Skeletal muscle satellite cell (primary cell): ENCODE measurements around the gene TSTD2.
"Not testable (repeated sequence)": the region's sequence is repeated elsewhere in the genome, so short reads cannot be mapped to it uniquely, and the experiment has no call there.

Experiments used
- H3K27me3 ChIP-seq: 2 replicates; pipeline ENCODE4 v1.7.0; 2013; ENCODE audit warnings: low read length; ENCODE audit not compliant: control insufficient read depth, insufficient read depth
- H3K36me3 ChIP-seq: 2 replicates; pipeline ENCODE4 v1.7.0; 2013; ENCODE audit warnings: mild to moderate bottlenecking, control low read depth, low read length; ENCODE audit not compliant: insufficient read depth
- H3K4me1 ChIP-seq: 2 replicates; pipeline ENCODE4 v1.7.0; 2013; ENCODE audit warnings: low read length; ENCODE audit not compliant: control insufficient read depth, insufficient read depth
- H3K4me2 ChIP-seq: 2 replicates; pipeline ENCODE4 v1.7.0; 2013; ENCODE audit warnings: mild to moderate bottlenecking, low read length
- H3K4me3 ChIP-seq: 2 replicates; pipeline ENCODE4 v1.7.0; 2013; ENCODE audit warnings: low read length
- H3K9ac ChIP-seq: 2 replicates; pipeline ENCODE4 v1.7.0; 2013; ENCODE audit warnings: mild to moderate bottlenecking, low read depth, low read length, moderate library complexity
- H3K9me3 ChIP-seq: replicated peaks from 2 replicates; pipeline ENCODE4 v1.7.0; 2013; ENCODE audit warnings: mild to moderate bottlenecking, control low read depth, low read length

The TSTD2 gene

GRCh38 chr9:97601228-97601898 is 31.8 kb downstream of the TSTD2 start:
- Histone ChIP-seq H3K9me3 (no peaks in the 10 kb centered on the region), H3K9ac (no peak overlapping the region), H3K27me3 (peaks cover 3% of the 10 kb centered on the region), H3K36me3 (peaks cover 39% of the 10 kb centered on the region), H3K4me2 (no peak overlapping the region), H3K4me1 (no peaks in the 10 kb centered on the region), H3K4me3 (no peak overlapping the region)

- Histone ChIP-seq H3K9me3 (no peaks in the 10 kb centered on the region), H3K9ac (no peak overlapping the region), H3K27me3 (peaks cover 7% of the 10 kb centered on the region), H3K4me1 (no peaks in the 10 kb centered on the region), H3K4me3 (no peak overlapping the region), H3K36me3 (peaks cover 36% of the 10 kb centered on the region), H3K4me2 (no peak overlapping the region)
These were observed 32.5 kb downstream of the TSTD2 start for GRCh38 chr9:97600531-97601227.

DNA sequence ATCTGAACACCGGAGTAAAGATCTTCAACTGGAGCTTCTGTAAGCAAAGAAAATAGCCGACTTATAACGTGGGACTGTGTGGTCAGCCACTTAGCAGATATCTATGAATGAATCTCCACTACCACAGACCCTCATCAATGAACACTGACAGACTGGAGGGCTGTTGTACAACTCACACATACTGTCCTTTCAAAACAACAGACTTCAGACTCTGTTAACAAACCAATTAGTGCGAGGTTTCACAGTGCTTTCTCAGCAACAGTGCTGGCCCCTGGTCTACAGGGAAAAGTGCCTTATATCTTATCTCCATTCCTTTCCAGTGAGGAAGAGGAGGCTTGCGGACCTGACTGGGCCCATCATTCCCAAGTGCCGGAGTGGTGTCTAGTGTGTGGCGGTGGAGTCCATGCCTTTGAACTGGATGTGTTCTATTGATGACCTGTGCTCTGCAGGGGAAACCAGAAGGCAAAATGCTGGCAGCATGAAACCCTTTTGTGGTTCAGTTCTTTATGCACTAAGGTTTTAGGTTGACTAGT is 33.8 kb downstream of the TSTD2 start:
- Histone ChIP-seq H3K4me3 (no peak overlapping the region), H3K4me2 (no peak overlapping the region), H3K27me3 (peaks cover 7% of the 10 kb centered on the region), H3K9me3 (no peaks in the 10 kb centered on the region), H3K9ac (no peak overlapping the region), H3K36me3 (peaks cover 24% of the 10 kb centered on the region), H3K4me1 (no peaks in the 10 kb centered on the region)

DNA sequence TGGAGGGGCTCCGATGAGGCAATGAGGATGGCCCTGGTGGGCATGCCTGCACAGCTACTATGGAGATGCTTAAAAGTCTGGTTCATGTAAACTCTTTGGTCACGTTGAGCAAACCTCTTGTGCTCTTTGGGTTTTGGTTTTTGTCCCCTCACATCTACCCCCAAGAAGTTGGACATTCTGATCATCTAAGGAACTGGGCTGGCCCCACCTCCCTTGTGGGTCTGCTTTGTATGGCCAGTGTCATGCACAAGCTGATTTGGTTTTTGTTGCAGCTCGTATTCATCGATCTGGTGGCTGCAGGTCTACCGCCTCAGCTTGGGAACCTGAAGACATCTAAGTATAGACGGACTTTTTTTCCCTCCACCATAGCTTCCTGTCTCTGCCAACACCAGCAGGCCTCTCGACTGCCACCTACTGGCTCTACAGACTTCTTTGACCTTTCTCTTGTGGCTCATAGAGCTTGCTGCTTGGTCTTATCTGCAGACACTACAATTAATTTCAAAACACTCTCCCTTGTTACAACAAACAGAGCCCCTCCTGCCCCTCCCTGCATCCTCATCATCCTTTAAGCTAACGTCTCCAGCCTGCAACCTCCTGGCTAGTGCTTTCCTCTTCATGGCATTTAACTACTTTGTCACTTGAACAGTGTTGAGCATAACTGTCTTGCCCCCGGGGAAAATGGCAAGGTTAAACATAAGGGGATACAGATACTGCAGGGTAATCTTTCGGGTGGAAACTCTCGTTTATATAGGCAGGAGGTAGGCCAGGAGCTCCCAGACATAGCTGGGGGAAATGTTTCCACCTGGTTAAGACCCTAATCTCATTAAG is 34.5 kb downstream of the TSTD2 start:
- H3K36me3 ChIP-seq = peaks cover 20% of the 10 kb centered on the region
- no peak overlapping the region for H3K9ac ChIP-seq
- H3K27me3 ChIP-seq = peaks cover 7% of the 10 kb centered on the region
- H3K9me3 ChIP-seq = no peaks in the 10 kb centered on the region
- no peak overlapping the region for H3K4me2 ChIP-seq
- no peak overlapping the region for H3K4me3 ChIP-seq
- no peaks in the 10 kb centered on the region for H3K4me1 ChIP-seq

GRCh38 chr9:97596906-97597305 is 36.3 kb downstream of the TSTD2 start:
- H3K27me3 ChIP-seq = peaks cover 16% of the 10 kb centered on the region
- H3K4me3 ChIP-seq = no peak overlapping the region
- H3K36me3 ChIP-seq = peaks cover 13% of the 10 kb centered on the region
- H3K4me1 ChIP-seq = no peaks in the 10 kb centered on the region
- no peak overlapping the region for H3K9ac ChIP-seq
- no peak overlapping the region for H3K4me2 ChIP-seq
- H3K9me3 ChIP-seq = no peaks in the 10 kb centered on the region

GRCh38 chr9:97594381-97594921 is 38.7 kb downstream of the TSTD2 start:
- no peaks in the 10 kb centered on the region for H3K9me3 ChIP-seq
- peaks cover 16% of the 10 kb centered on the region for H3K27me3 ChIP-seq
- no peak overlapping the region for H3K4me2 ChIP-seq
- H3K36me3 ChIP-seq = no peaks in the 10 kb centered on the region
- H3K9ac ChIP-seq = no peak overlapping the region
- no peaks in the 10 kb centered on the region for H3K4me1 ChIP-seq
- H3K4me3 ChIP-seq = no peak overlapping the region

- Histone ChIP-seq H3K9ac (no peak overlapping the region), H3K4me1 (no peaks in the 10 kb centered on the region), H3K27me3 (peaks cover 16% of the 10 kb centered on the region), H3K4me2 (no peak overlapping the region), H3K36me3 (no peaks in the 10 kb centered on the region), H3K4me3 (no peak overlapping the region), H3K9me3 (no peaks in the 10 kb centered on the region)
These were observed 39.2 kb downstream of the TSTD2 start for GRCh38 chr9:97593960-97594359.

- Histone ChIP-seq H3K9ac (no peak overlapping the region), H3K27me3 (peaks cover 21% of the 10 kb centered on the region), H3K4me1 (no peaks in the 10 kb centered on the region), H3K4me2 (no peak overlapping the region), H3K36me3 (no peaks in the 10 kb centered on the region), H3K4me3 (no peak overlapping the region), H3K9me3 (no peaks in the 10 kb centered on the region)
These were observed 41.0 kb downstream of the TSTD2 start for GRCh38 chr9:97592126-97592525.

GRCh38 chr9:97591535-97591934 is 41.6 kb downstream of the TSTD2 start:
- H3K4me2 ChIP-seq = no peak overlapping the region
- peaks cover 18% of the 10 kb centered on the region for H3K27me3 ChIP-seq
- H3K9me3 ChIP-seq = no peaks in the 10 kb centered on the region
- H3K4me3 ChIP-seq = no peak overlapping the region
- no peak overlapping the region for H3K9ac ChIP-seq
- H3K4me1 ChIP-seq = no peaks in the 10 kb centered on the region
- H3K36me3 ChIP-seq = no peaks in the 10 kb centered on the region

DNA sequence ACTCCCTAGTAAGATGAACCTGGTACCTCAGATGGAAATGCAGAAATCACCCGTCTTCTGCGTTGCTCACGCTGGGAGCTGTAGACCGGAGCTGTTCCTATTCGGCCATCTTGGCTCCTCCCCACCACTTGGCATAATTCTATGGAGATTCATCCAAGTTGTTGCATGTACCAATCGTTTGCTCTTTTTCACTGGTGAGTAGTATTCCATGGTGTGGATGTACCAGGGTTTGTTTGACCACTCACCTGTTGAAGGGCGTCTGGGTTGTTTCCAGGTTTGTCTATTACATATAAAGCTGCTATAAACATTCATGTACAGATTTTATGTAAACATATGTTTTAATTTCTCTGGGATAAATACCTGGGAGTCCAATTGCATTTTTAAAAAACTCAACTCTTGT is 46.3 kb downstream of the TSTD2 start:
- H3K36me3 ChIP-seq, H3K4me3 ChIP-seq, H3K27me3 ChIP-seq, H3K9ac ChIP-seq, H3K9me3 ChIP-seq, H3K4me2 ChIP-seq, H3K4me1 ChIP-seq: not testable (repeated sequence)

GRCh38 chr9:97584778-97585177 is 48.4 kb downstream of the TSTD2 start:
- H3K36me3 ChIP-seq, H3K9ac ChIP-seq, H3K4me2 ChIP-seq, H3K27me3 ChIP-seq, H3K4me3 ChIP-seq, H3K4me1 ChIP-seq, H3K9me3 ChIP-seq: not testable (repeated sequence)
